ENCODE data around the gene PRKAR1B.

- TF ChIP-seq IRF3 (IDR thresholded peaks at IDR 0.05; ENCODE audit: low read depth, low read length) (no peak), FOXJ3 (CRISPR knock-in tag; IDR thresholded peaks at IDR 0.05) (no peak), MEF2A (IDR thresholded peaks at IDR 0.05; ENCODE audit: borderline replicate concordance, low read depth) (no peak), POLR2AphosphoS5 (IDR thresholded peaks at IDR 0.05; ENCODE audit: low read depth, low read length) (no peak), SMC3 (IDR thresholded peaks at IDR 0.05; ENCODE audit: low read depth, low read length) (no peak), CTCF (IDR thresholded peaks at IDR 0.05) (no peak)
Measured at GRCh38 chr7:582931-583330, 144.2 kb downstream of the PRKAR1B start.
